ENCODE results near the gene CTU2. TPM values are rescaled to one million over a fixed set of nuclear protein-coding genes. Genes with fewer than 3 reads are reported as not detected.

Gene CTU2
- total and polyA plus RNA-seq, 10 of the 15 experiments (the other 5 are each of a cell fraction or from before 2014, with no cell fraction given) = 0.32 to 44.5 (median 18.2) TPM

- ATAC-seq (no peak), FAIRE-seq (no peak), DNase-seq (ENCODE audit: low read depth, low spot score) (no peak)
- Histone ChIP-seq H3K4me1 (ENCODE audit: control insufficient read depth, insufficient read depth, low read length) (peaks cover 40% of the 10 kb centered on the region), H3K9ac (ENCODE audit: control insufficient read depth, insufficient read depth, low read length) (peak overlapping the region; percentile 7; the same call in 1 of the 2 replicates), H3K4me2 (ENCODE audit: control insufficient read depth, insufficient read depth) (peak overlapping the region; percentile 92), H3K36me3 (ENCODE audit: control insufficient read depth in 2 of 2, insufficient read depth in 2 of 2, low read length in 1 of 2) (no peaks in the 10 kb centered on the region), H3K79me2 (ENCODE audit: control insufficient read depth, insufficient read depth, low read length) (no peaks in the 10 kb centered on the region; the same call in 1 of the 2 replicates), H4K20me1 (ENCODE audit: control insufficient read depth, insufficient read depth) (no peaks in the 10 kb centered on the region), H3K27ac (ENCODE audit: control insufficient read depth, insufficient read depth) (no peak overlapping the region), H2AFZ (ENCODE audit: control insufficient read depth, low read depth, low read length) (no peak overlapping the region), H3K4me3 (no peak overlapping the region; the same call in 1 of the 2 replicates), H3K27me3 (replicated peaks in 1 of 2; ENCODE audit: control insufficient read depth in 2 of 2, insufficient read depth in 2 of 2, low read length in 1 of 2) (no peaks in the 10 kb centered on the region; a peak in 1 of 4 replicates), H3K9me3 (replicated peaks; ENCODE audit: control insufficient read depth, insufficient read depth, low read length) (no peaks in the 10 kb centered on the region)
- RAD21 ChIA-PET (ENCODE audit: unreplicated experiment) = interaction anchor here (1.0 to 1.2 kb wide), 2 partner anchors 18 to 21 kb away, joined by 3 to 6 read pairs; partner anchors contain the start of gene MVD
- CTCF ChIA-PET = interaction anchor here (1.1 to 1.3 kb wide), 5 partner anchors 11 to 97 kb away, joined by 3 to 6 read pairs (median 3); partner anchors contain the start of gene MVD
- no TSS peak for BruUV-seq (replicated peaks)
- POLR2A ChIA-PET = no interaction called here
- 63% methylated on average over 15 of the region's 15 CpGs for WGBS (ENCODE audit: insufficient coverage, insufficient replicate concordance, low lambda C conversion rate, missing lambda C conversion rate)
- SMC1A ChIA-PET (ENCODE audit: uncharacterized antibody, unreplicated experiment) = no interaction called here
- in situ Hi-C loops (cut with MboI) = no loop called here
- intact Hi-C loops (cut with micrococcal nuclease; ENCODE audit: unreplicated experiment) = no loop called here
- TF ChIP-seq IKZF1 (conservative IDR thresholded peaks at IDR 0.05) = no peak
- no peak for TF ChIP-seq ATF7 (IDR thresholded peaks at IDR 0.05; ENCODE audit: low read depth)
- TF ChIP-seq TAF1 (IDR thresholded peaks at IDR 0.05; ENCODE audit: borderline replicate concordance, low read depth, low read length) = no peak
- TF ChIP-seq HDAC6 (IDR thresholded peaks at IDR 0.05; ENCODE audit: unreplicated experiment) = no peak
- no peak for TF ChIP-seq ZBTB40 (IDR thresholded peaks at IDR 0.05; ENCODE audit: borderline replicate concordance)
- no peak for TF ChIP-seq BCL3 (IDR thresholded peaks at IDR 0.05; ENCODE audit: borderline replicate concordance, insufficient read depth, low read depth, low read length, poor library complexity, severe bottlenecking)
- TF ChIP-seq DPF2 (IDR thresholded peaks at IDR 0.05) = no peak
- TF ChIP-seq RB1 (IDR thresholded peaks at IDR 0.05; ENCODE audit: borderline replicate concordance) = no peak
- TF ChIP-seq BCLAF1 (IDR thresholded peaks at IDR 0.05) = no peak
- TF ChIP-seq SREBF1 (IDR thresholded peaks at IDR 0.05; ENCODE audit: low read length) = no peak
- TF ChIP-seq MXI1 (IDR thresholded peaks at IDR 0.05; ENCODE audit: low read depth, low read length) = no peak
- no peak for TF ChIP-seq NRF1 (conservative IDR thresholded peaks at IDR 0.05; ENCODE audit: low read depth, low read length)
Observed at GRCh38 chr16:88684569-88685155, 21.6 kb upstream of the CTU2 start.

Data from GM12878 (cell line).